ES-I3 (cell line): Measurements from ENCODE around the gene PBX3.
A peak's percentile ranks its signal among the peaks of the same experiment; 100 is the strongest.

Source experiments
- H3K36me3 ChIP-seq: 2 replicates; pipeline ENCODE4 v1.6.1; 2013; ENCODE audit warnings: mild to moderate bottlenecking, low read length, control low read depth, moderate library complexity; ENCODE audit not compliant: insufficient read depth
- H3K4me1 ChIP-seq: 2 replicates; pipeline ENCODE4 v1.6.1; 2013; ENCODE audit warnings: mild to moderate bottlenecking, control low read depth, low read length; ENCODE audit not compliant: insufficient read depth
- H3K9ac ChIP-seq: 2 replicates; pipeline ENCODE4 v1.6.1; 2013; ENCODE audit warnings: low read depth, mild to moderate bottlenecking, low read length, moderate library complexity
- H3K9me3 ChIP-seq: 2 replicates; pipeline ENCODE4 v1.6.1; 2013; ENCODE audit warnings: mild to moderate bottlenecking, low read length, moderate library complexity; ENCODE audit not compliant: control insufficient read depth, insufficient read depth

The PBX3 gene

DNA sequence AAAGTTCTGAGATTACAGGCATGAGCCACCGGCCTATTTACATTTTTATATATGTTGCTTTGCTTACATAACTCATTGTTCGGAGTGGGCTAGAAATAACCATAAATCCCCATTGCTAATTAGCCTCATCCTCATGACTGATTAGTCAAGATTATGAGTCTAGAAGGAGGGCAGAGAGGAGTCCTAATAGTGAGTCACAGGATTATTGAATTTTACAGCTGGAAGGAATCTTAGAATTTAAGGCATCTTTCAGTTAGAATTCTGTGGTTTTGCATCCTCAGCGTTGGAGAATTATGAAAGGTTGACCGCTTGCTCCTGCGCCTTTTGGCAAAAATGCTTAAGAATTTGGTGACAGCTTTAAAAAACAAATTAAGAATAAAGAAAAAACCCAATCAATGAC, 2.6 kb upstream of the PBX3 start:
- Histone ChIP-seq H3K9ac (no peak overlapping the region), H3K4me1 (no peaks in the 10 kb centered on the region), H3K9me3 (no peaks in the 10 kb centered on the region), H3K36me3 (no peaks in the 10 kb centered on the region)

DNA sequence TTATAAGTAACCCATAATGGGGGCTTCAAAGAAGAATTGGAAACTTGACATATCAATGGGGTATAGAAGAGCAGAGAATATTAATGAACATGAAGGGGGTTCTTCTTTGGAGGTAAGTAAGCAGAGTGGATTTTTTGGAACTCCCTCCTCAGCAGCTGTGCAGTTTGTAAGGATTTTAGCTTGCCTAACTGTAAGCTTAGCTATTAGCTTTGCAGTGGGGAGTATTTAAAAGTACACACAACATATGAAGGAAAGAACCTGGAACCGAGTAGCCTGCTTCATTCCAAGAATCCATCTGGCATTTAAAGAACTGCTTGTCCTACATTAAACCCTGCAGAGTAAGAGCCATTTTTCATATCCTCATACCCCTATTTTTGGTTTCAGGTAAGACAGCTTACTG, 2.2 kb upstream of the PBX3 start:
- H3K9ac ChIP-seq, result no peak overlapping the region
- 0 out of 2 replicates have a peak, but pooled peaks cover 2% of the 10 kb centered on the region for H3K4me1 ChIP-seq
- H3K36me3 ChIP-seq, result no peaks in the 10 kb centered on the region
- H3K9me3 ChIP-seq, result no peaks in the 10 kb centered on the region

DNA sequence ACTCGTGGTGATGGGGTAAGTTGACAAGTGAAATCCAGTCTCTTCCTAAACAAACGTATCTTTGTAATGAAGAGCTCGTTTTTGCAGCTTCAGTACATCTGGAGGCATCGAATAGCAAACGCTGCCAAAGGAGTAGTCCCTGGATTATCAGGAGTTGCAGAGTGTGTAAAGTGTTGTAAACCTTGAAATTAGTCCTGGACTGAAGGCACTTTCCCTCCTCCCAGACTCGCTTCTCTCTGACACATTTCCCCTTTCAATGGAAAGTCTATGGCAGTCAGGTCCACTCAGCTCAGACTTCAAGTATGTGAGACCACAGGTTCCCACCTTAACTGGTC, 1.5 kb upstream of the PBX3 start:
- Histone ChIP-seq H3K9ac (peak overlapping the region; percentile 56; the same call in 1 of the 2 replicates), H3K4me1 (0 out of 2 replicates have a peak, but pooled peaks cover 5% of the 10 kb centered on the region), H3K36me3 (no peaks in the 10 kb centered on the region)

DNA sequence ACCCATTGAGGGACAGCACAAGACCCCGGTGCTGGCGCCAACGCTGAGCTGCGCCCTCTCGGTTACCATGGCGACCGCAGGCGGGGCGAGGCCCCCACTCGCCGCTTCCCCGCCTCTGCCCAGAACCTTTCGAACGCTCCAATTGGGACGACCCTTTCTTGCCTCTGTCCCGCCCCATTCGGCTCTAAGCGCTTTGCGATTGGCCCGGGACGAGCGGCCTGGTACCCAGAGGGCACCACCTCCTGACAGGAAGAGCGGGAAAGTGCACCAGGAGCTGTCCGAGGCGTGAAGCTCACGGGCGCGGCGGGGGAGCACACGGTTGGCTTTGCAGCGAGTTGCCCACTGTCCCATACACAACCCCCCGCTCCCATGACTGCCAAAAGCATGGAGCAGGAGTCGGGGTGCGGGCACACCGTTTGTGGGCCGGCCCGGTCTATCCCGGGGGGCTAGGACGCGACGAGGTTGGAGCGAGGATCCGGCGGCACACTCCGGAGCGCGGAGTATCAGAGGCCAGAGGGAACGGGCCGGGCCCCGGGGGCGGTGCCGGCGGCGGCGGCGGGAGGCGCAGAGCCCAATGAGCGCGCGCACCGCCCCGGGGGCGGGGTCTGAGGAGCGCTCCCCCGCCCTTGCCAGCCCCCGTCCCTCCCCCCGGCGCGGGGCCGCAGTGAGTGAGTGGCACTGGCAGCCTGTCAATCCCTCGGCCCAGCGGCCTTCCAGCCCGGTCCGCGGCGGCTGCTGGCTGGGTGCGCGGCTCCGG, 978 bp upstream of the PBX3 start:
- H3K9ac ChIP-seq, result peak overlapping the region; percentile 56; the same call in 1 of the 2 replicates

More for the DNA sequence above, 1.5 kb upstream of the PBX3 start:
- H3K9me3 ChIP-seq, result no peaks in the 10 kb centered on the region

DNA sequence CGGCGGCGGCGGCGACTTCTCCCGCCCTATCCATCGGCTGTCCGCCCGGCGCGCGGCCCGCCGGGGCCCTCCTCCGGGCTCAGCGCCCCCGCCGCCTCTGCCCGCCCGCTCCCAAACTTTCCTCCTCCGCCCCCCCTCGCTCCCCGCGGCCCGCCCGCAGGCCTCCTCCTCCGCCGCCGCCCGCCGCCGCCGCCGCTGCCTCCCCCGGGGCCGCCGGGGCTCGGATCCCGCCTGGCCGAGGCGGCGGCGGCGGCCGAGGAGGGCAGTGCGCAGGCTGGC, 460 bp upstream of the PBX3 start:
- Histone ChIP-seq H3K9me3 (no peaks in the 10 kb centered on the region), H3K9ac (peak overlapping the region; percentile 69; the same call in 1 of the 2 replicates)

More for the DNA sequence above, 978 bp upstream of the PBX3 start:
- Histone ChIP-seq H3K36me3 (no peaks in the 10 kb centered on the region), H3K4me1 (0 out of 2 replicates have a peak, but pooled peaks cover 5% of the 10 kb centered on the region), H3K9me3 (no peaks in the 10 kb centered on the region)

DNA sequence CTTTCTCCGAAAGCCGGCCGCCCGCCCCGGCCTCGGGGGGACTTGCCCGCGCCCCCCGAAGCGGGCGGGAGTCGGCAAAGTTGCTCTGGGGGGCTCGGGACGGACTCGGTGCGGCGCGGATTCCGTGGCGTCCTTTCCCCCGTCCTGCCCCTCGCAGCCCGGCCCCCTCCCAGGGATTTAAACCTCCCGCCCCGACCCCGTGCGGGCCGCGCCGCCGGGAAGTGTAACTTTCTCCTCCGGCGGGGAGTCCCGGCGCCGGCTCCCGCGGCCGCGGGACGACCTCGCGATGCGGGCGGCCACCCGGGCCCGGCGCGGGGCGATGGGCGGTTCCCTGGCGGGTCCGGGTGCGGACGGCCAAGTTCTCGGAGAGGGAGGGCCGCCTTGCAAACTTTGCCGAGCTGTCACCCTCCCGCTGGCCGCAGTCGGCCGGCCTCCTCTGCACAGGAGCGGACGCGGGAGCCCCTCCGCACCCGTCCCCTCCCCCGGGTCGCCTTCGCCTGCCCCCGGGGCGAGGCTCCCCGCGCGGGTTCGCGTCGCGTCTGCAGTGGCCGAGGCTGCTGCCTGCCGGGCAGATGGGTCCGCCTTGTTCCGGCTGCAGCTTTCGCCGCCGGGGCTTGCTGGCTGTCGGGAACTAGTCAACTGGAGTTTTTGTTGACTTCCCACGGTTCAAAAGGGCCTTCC, 732 bp downstream of the PBX3 start:
- no peaks in the 10 kb centered on the region for H3K9me3 ChIP-seq
- no peaks in the 10 kb centered on the region for H3K36me3 ChIP-seq
- peaks cover 10% of the 10 kb centered on the region; the same call in 1 of the 2 replicates for H3K4me1 ChIP-seq
- peak overlapping the region; percentile 69 for H3K9ac ChIP-seq

More for the DNA sequence above, 460 bp upstream of the PBX3 start:
- Histone ChIP-seq H3K36me3 (no peaks in the 10 kb centered on the region), H3K4me1 (0 out of 2 replicates have a peak, but pooled peaks cover 5% of the 10 kb centered on the region)

DNA sequence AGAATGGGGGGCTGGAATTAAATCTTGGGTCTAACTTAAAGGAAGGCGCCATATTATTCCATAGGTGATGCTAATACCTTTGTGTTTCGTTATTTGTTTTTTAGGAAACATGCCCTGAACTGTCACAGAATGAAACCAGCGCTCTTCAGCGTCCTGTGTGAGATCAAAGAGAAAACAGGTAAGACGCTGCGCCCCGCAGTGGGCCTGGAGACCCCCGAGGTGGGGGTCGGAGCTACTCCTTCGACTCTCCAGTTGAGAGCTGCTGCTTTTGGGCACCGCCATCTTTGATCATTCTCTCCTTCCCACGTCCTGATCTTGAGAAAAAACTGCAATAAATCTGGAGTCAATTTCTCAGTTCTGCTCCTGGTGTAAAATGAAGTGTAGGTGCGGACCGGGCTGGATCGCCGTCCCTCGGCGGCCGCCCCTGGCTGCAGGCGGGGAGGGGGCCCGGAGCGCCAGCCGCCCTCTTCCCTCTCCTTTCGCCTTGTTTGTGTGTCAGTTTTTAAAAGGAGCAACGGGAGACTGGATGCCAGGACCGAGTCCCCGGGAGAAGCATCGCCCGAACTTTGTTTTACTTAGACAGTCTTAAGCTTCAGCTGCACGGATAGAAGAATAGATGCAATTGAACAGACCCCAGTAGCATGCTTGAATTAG, 1.4 kb downstream of the PBX3 start:
- Histone ChIP-seq H3K36me3 (no peaks in the 10 kb centered on the region), H3K4me1 (peaks cover 10% of the 10 kb centered on the region; the same call in 1 of the 2 replicates), H3K9me3 (no peaks in the 10 kb centered on the region), H3K9ac (peak overlapping the region; percentile 69)

DNA sequence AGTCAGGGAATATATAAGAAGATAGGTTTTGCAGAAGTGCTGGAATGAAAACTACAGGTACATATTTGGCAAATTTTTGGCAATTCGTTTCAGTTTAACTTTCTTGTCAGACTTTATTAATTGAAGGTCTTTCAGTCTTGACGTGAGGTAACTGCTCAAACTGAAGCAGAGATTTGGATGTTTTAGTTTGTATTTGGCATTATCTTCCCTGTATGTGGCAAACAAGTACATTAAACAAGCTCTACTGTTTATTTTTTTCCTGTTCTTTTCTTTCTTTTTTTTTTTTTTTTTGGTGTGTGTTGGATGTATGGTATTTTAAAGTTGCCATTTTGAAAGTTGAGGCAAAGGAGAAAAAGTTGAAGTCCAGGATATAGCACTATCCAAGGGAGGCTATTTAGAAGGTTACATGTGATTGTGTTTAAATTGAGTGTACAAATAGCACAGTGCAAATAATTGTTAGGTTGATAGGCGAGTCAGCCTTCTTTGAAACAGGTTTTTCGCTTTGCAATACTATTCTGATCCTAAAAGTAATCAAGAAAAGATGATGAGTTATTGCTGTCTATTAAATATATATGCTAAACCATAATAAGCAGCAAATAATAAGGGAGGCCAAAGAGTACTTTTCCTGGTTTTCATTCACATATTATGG, 2.2 kb downstream of the PBX3 start:
- Histone ChIP-seq H3K9me3 (no peaks in the 10 kb centered on the region), H3K36me3 (no peaks in the 10 kb centered on the region), H3K9ac (peak overlapping the region; percentile 69; the same call in 1 of the 2 replicates), H3K4me1 (peaks cover 10% of the 10 kb centered on the region; the same call in 1 of the 2 replicates)

DNA sequence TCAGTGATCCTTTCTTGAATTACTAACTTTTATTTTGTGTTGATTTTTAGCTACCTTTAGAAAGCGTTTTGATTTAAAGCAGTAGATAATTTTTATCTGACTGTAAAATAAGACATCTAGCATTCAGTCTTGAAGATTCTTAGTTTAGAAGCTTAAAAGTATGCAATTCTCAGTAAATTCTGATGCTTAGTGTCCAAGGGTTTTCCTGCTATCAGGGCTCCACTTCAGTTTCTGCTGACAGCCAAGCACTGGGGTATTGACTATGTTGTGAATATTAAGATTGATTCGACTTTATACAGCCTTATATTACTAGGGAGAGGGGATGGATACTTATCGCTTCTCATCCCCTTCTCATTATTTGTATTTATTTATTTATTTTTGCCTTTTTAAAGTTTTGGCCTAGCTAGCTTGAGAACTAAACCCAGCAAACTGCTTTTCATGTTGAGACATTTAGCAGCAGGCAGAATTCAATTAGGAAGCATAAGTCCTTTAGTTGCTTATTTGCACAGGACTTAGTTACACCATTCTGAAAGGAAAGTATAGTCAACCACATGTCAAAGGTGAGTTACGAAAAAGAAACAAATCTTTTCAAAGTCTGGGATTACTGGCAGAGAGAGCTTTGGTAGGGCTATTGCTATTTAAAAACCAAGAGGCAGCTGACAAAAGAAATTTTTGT, 2.9 kb downstream of the PBX3 start:
- Histone ChIP-seq H3K36me3 (no peaks in the 10 kb centered on the region), H3K4me1 (peaks cover 10% of the 10 kb centered on the region; the same call in 1 of the 2 replicates), H3K9me3 (no peaks in the 10 kb centered on the region), H3K9ac (no peak overlapping the region)

DNA sequence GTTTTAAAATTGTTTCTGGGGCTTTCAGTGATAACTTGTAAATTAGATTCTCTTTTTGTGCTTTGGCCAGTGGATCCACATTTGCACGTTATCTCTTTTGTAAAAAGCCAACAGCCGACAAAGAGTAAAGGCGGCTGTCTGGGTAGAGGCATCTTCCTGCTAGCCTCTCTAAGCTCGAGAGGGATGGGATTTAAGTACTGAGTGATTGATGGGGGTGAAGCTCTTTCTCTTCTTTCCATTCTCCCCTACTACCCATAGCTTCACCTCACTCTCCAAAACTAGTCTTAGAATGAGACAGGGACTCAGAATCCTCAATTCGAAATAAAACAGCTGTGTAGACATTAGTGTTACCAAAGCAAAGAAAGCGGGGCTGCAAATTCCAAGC, 3.4 kb downstream of the PBX3 start:
- H3K4me1 ChIP-seq, result peaks cover 10% of the 10 kb centered on the region; the same call in 1 of the 2 replicates
- H3K9ac ChIP-seq, result no peak overlapping the region

DNA sequence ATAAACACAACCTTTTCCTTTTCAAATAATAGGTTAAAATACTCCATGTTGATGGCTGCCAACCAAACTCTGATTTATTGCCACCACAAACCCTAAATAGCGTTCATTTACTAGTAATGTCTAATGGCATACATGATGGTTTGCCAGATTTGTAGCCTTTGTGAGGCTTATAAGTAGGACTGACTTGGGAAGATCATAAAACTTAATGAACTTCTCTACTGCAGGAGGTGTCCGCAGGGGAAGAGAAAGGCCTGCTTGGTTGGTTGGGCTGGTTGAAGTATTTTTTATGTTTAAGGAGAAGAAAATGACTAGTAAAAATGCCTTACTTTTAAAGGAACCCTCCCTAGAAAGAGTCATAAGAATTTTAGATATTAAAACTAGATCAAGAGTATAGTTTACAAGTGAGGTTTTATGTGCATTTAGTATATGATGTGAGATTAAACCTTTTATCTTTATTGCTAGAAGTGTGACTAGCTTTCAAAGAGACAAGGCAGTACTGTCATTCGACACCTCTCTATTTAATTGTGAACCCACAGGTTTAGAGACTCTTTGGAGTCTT, 5.0 kb downstream of the PBX3 start:
- Histone ChIP-seq H3K4me1 (peaks cover 19% of the 10 kb centered on the region), H3K9me3 (no peaks in the 10 kb centered on the region), H3K9ac (no peak overlapping the region), H3K36me3 (0 out of 2 replicates have a peak, but pooled peaks cover 2% of the 10 kb centered on the region)

More for the DNA sequence above, 3.4 kb downstream of the PBX3 start:
- H3K36me3 ChIP-seq, result no peaks in the 10 kb centered on the region
- H3K9me3 ChIP-seq, result no peaks in the 10 kb centered on the region

DNA sequence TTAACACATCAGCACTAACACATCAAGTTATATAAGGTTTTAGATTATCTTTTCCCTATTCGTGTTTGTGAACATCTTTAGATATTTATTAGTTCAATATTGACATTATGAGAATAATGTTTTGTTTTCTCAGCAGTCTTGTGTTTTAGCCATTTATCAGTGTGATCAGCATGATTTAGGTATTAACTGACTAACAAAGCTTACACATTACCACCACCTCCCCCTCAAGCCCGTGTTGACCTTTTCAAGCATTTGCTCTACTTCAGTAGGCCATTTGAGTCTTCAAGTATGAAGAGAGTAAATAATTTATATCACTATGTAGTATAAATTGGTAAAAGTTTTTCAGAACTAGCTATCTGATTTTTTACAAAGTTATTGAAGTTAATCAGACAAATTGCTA, 6.9 kb downstream of the PBX3 start:
- peaks cover 27% of the 10 kb centered on the region for H3K4me1 ChIP-seq
- no peak overlapping the region for H3K9ac ChIP-seq
- 0 out of 2 replicates have a peak, but pooled peaks cover 2% of the 10 kb centered on the region for H3K36me3 ChIP-seq
- H3K9me3 ChIP-seq, result no peaks in the 10 kb centered on the region

DNA sequence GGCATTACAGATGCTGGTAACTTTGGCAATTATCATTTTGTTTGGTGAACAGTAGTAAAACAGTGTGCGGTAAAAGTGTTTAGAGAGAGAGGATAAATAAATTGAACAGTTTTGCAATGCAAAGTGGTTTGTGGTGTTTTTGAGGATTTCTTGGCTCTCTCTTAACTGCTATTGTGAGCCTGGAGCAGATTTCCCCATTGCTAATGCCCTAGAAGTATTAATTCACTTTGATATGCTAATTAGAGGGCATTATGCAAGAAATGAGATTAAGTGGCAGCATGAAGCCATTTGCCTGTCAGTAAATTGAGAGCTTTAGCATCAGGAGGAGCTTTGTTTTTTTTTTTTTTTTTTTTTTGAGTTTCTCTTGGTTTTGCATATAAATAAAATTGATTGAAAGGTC, 8.2 kb downstream of the PBX3 start:
- Histone ChIP-seq H3K4me1 (peaks cover 33% of the 10 kb centered on the region), H3K36me3 (0 out of 2 replicates have a peak, but pooled peaks cover 2% of the 10 kb centered on the region), H3K9me3 (no peaks in the 10 kb centered on the region), H3K9ac (no peak overlapping the region)
